Fibroblast of lung (primary cell): Measurements from ENCODE around the gene HECW1.

Experiments
- CTCF ChIP-seq, 2 donors: IDR thresholded peaks in 1 of 2; conservative IDR thresholded peaks in 1 of 2; 1 replicate in 1 of 2; 2 replicates in 1 of 2; pipeline ENCODE4 v1.5.1; 2011 to 2012; ENCODE audit warnings: low read length in 2 of 2, control low read depth in 1 of 2, inconsistent platforms in 1 of 2, low read depth in 1 of 2, mild to moderate bottlenecking in 1 of 2
- EZH2 ChIP-seq: IDR thresholded peaks from 2 replicates; pipeline ENCODE4 v1.5.1; 2012; ENCODE audit warnings: low read length, control low read depth, mild to moderate bottlenecking; ENCODE audit errors: missing control alignments

- TF ChIP-seq CTCF (conservative IDR thresholded peaks at IDR 0.05 in 1 of 2, IDR thresholded peaks at IDR 0.05 in 1 of 2; ENCODE audit: low read depth in 1 of 2, low read length in 2 of 2) = no peak
- TF ChIP-seq EZH2 = no peak
Measured at GRCh38 chr7:43179393-43179792, 66.9 kb downstream of the HECW1 start.
